ENCODE measurements around the gene RHCG.

The RHCG gene

GRCh38 chr15:89502867-89503595 lies 6.6 kb upstream of the RHCG start:
- DNase-seq = no peak

DNA sequence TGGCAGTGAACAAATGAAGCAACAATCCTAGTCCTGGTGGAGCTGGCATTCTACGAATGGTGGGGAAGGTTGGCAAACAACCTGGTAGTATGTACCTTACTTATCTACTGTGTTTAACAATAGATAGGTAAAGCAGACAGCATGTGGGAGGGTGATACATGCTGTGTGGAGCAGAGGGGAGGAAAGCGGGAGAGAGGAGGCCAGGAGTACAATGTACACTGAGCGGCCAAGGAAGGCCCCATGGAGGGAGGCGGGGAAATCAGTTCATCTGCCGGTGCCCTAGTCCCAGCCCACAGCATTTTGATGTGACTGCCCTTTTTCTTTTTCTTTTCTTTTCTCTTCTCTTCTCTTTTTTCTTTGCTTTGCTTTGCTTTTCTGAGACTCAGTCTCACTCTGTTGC lies 5.3 kb upstream of the RHCG start:
- no peak for DNase-seq

GRCh38 chr15:89500397-89501270 lies 4.3 kb upstream of the RHCG start:
- no peak for DNase-seq

GRCh38 chr15:89499156-89499555 lies 2.8 kb upstream of the RHCG start:
- DNase-seq = no peak

GRCh38 chr15:89498574-89498906 lies 2.2 kb upstream of the RHCG start:
- no peak for DNase-seq

GRCh38 chr15:89497231-89497630 lies 848 bp upstream of the RHCG start:
- DNase-seq = no peak

DNA sequence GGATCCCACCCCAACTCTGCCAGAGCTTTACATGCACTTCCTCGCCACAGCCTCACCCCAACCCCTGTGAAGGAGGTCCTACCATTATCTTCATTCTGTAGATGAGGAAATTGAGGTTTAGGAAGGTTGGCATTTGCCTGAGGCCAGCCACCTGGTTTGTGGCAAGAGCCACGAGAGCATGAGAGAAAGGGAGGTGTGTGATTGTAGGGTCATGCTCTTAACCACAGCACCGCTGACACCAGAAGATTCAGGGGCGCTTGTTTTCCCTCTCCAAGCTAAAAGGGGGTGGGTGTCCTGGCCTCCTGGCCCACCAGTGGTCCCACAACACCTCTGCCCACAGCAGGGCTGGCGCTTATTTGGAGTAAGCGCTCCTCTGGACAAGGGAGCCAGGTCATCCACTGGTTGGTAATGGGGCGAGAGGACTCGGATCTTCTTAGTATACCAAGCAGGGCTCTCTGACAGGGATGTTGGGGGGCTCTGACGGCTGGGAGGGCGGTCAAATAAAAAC lies 691 bp downstream of the RHCG start:
- DNase-seq = no peak

DNA sequence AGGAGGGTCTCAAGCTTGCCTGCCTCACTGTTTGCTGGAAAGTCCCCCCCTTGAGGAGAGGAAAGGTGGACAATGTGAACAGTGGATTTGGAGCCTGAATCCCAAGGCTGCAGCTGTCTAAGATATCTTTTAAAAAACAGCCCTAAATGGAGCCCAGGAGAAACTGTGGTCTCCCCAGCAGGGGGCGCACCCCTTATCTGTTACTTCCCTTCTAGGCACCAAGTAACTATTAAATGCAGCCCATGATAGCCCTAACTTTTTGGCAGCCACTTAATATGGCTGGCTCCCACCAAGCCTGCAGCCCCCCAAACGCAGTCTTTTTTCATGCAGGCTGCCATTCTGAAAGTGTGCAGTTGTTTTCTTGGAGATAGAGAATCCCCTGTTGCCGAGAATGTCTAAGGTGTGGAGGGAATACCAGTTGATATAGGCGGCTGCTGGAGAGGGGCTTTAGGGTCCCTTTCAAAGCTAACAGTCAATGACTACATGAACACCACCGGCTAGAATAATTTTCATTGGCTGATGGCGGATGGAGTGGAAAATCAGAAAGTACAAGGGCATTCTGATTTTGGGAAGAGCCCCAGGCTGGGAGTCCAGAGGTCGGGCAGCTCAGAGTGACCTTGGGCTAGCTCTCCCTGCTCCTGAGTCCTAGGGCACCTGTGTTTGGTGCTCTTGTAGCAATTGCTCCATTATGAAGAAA lies 1.3 kb downstream of the RHCG start:
- no peak for DNase-seq

DNA sequence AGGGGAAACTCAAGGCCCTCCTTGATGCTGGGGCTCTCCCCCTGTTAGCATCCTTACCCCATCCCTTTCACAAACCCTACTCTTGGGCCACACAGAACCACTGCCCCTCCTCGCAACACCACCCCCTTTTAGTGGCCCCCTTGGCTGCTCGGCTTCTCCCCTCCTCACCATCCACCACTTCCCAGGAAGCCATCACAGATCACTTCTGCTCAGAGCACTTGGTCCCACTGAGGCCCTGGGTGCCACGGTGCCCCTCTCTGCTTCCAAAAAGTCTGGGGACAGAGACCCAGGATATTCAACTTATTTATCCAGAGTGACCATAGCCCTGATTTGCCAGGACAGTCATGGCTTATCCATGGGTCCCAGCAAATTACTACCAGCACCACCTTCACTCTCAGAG lies 2.4 kb downstream of the RHCG start:
- DNase-seq = no peak

- no peak for DNase-seq
Measured at GRCh38 chr15:89492934-89493631, 3.3 kb downstream of the RHCG start.

GRCh38 chr15:89492111-89492641 lies 4.2 kb downstream of the RHCG start:
- no peak for DNase-seq

GRCh38 chr15:89490814-89491315 lies 5.5 kb downstream of the RHCG start:
- no peak for DNase-seq

DNA sequence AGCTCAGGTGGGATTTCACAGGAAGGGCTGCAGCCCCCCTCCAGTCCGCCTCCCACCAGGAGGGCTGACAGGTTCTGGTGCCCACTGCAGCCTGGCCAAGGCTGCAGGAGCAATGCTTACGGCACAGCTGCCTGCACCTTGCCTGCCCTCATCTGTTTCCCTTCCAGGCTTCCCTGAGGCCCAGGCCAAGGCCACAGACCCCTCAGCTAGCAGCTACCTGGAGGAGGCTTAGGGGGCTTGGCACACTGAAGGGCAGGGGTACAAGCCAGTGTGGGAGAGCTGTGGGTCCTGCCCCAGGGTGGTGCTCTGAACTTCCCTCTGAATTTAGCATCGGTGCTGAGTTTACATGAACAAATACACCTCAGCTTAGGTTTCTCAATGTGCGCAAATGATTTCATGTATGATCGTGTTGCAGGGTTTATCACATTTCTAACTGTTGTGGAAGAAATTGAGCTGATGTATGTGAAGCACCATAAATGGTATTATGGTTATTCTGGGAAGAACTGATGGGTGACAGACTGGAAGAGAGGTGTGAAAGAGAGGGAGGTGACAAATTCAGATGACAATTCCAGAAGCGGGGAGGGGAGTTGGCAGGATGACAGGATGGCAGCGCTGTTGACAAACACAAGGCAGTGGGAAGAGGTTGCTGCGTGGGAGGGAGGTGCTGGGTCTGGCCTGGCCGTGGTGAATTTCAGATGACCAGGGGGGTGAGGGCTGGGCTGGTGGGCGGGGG lies 6.1 kb downstream of the RHCG start:
- no peak for DNase-seq

- no peak for DNase-seq
Measured at GRCh38 chr15:89489376-89489775, 7.0 kb downstream of the RHCG start.

- DNase-seq = no peak
Measured at GRCh38 chr15:89487791-89488190, 8.6 kb downstream of the RHCG start.

DNA sequence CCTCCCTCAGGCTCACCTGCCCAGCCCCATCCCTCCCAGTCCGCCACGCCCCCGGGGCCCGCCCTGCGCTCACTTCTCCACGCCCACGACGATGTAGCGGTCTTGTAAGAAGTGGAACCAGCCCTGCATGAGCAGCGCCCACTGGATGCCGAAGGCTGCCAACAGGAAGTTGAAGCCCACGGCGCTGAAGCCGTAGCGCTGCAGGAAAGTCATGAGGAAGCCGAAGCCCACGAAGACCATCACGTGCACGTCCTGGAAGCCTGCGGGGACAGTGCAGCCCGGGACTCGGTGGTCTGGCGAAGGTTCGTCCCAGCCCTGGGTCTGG lies 9.7 kb downstream of the RHCG start:
- DNase-seq = no peak

GRCh38 chr15:89483079-89483478 lies 13.3 kb downstream of the RHCG start:
- no peak for DNase-seq

- no peak for DNase-seq
Measured at GRCh38 chr15:89482139-89482538, 14.2 kb downstream of the RHCG start.

DNA sequence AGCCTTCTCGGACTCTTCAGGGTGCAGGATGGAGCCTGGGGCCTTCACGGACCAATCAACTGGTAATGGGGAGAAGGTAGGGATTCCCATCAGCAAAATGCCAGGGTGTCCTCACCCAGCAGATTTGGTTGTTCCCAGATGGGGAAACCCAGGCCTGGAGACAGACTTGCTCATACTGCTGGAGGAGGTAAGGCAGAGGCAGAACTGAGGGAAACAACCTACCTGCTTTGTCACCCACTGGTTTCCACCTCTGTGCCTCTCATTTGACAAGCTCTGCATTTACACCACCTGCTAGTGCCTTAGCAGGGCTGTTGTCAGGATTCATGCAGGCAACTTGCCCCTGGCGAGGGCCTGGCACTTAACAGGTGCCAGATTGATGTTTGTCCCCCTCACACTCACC lies 15.9 kb downstream of the RHCG start:
- DNase-seq = no peak

DNA sequence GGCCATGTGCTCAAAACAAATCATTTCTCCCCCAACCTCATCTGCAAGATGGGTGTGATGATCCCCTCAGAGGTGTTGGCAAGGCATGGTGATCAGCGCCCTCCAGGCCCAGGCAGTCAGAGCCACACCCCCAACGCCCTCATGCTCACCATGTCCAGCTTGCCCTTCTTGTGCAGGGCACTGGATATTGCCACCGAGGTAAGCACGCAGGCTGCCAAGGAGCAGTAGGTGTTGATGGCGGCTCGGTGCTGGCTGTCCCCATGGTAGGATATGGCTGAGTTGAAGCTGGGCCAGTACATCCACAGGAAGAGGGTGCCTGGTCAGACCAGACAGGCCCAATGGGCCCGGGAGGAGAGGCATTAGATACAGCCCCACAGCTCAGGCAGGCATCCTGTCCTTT lies 17.2 kb downstream of the RHCG start:
- DNase-seq = no peak

- DNase-seq = no peak
Measured at GRCh38 chr15:89477411-89478242, 18.8 kb downstream of the RHCG start.

All from amniotic stem cell (primary cell).